KMS-11 (cell line): ENCODE data around the gene MAP4K5.

Experiments used
- H2AFZ ChIP-seq: fragments of 200-600 bp; sonication (generic); 2 replicates; pipeline ENCODE4 v1.6.1; 2016; ENCODE audit warnings: antibody characterized with exemption, mixed run types, low read depth
- H3K27ac ChIP-seq: fragments of 200-600 bp; sonication (generic); 2 replicates; pipeline ENCODE4 v1.6.1; 2016; ENCODE audit warnings: mild to moderate bottlenecking, mixed run types
- H3K27me3 ChIP-seq: fragments of 200-600 bp; sonication (generic); 2 replicates; pipeline ENCODE4 v1.6.1; 2017; ENCODE audit warnings: mild to moderate bottlenecking, low read depth, mixed run types, moderate library complexity; ENCODE audit not compliant: insufficient read depth
- H3K36me3 ChIP-seq: fragments of 200-600 bp; sonication (generic); 2 replicates; pipeline ENCODE4 v1.6.1; 2017; ENCODE audit warnings: mild to moderate bottlenecking, mixed run types; ENCODE audit not compliant: insufficient read depth
- H3K4me1 ChIP-seq: fragments of 200-600 bp; sonication (generic); 2 replicates; pipeline ENCODE4 v1.6.1; 2016; ENCODE audit warnings: mild to moderate bottlenecking, low read depth, mixed run types; ENCODE audit not compliant: poor library complexity, severe bottlenecking
- H3K4me2 ChIP-seq: fragments of 200-600 bp; sonication (generic); 2 replicates; pipeline ENCODE4 v1.7.0; 2016; ENCODE audit warnings: mild to moderate bottlenecking, mixed run types
- H3K4me3 ChIP-seq: fragments of 200-600 bp; sonication (generic); IDR thresholded peaks from 2 replicates; pipeline ENCODE4 v1.6.1; 2017; ENCODE audit warnings: low read depth, low read length, mixed read lengths; ENCODE audit not compliant: insufficient read depth
- H3K79me2 ChIP-seq: fragments of 200-600 bp; sonication (generic); 2 replicates; pipeline ENCODE4 v1.6.1; 2016; ENCODE audit warnings: low read depth, mixed run types; ENCODE audit not compliant: insufficient read depth
- H3K9ac ChIP-seq: fragments of 200-600 bp; sonication (generic); 2 replicates; pipeline ENCODE4 v1.6.1; 2016; ENCODE audit warnings: mild to moderate bottlenecking, mixed run types
- H4K20me1 ChIP-seq: fragments of 200-600 bp; sonication (generic); 2 replicates; pipeline ENCODE4 v1.6.1; 2016; ENCODE audit warnings: mild to moderate bottlenecking, mixed run types; ENCODE audit not compliant: insufficient read depth
- TF ChIP-seq, protein P1 (sequence below): fragments of 200-600 bp; sonication (generic); conservative IDR thresholded peaks from 2 replicates; pipeline ENCODE4 v1.6.1; 2017; ENCODE audit warnings: low read depth, mild to moderate bottlenecking, antibody characterized with exemption, low read length, moderate library complexity, mixed read lengths

The MAP4K5 gene

DNA sequence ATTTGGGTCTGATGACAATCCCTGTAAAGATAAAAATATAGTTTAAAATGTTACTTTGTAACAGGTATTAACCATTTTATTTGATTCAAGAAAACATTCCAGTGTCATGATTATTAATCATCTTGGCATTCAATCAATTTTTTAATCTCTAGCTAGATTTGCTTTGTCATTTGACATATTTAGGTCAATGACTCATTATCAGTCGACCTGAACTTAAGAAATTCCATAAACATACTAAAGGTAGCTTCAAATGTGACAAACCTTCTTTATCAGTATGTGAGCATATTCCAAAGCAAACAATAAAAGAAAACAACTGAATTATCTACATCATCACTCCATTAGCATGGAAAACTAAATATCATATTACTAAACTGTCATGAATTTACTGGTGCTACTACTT lies 84.9 kb downstream of the MAP4K5 start:
- H3K4me1 ChIP-seq = peaks cover 15% of the 10 kb centered on the region
- no peaks in the 10 kb centered on the region for H3K27me3 ChIP-seq
- no peaks in the 10 kb centered on the region for H3K79me2 ChIP-seq
- no peak overlapping the region for H2AFZ ChIP-seq
- TF ChIP-seq, protein P1, sequence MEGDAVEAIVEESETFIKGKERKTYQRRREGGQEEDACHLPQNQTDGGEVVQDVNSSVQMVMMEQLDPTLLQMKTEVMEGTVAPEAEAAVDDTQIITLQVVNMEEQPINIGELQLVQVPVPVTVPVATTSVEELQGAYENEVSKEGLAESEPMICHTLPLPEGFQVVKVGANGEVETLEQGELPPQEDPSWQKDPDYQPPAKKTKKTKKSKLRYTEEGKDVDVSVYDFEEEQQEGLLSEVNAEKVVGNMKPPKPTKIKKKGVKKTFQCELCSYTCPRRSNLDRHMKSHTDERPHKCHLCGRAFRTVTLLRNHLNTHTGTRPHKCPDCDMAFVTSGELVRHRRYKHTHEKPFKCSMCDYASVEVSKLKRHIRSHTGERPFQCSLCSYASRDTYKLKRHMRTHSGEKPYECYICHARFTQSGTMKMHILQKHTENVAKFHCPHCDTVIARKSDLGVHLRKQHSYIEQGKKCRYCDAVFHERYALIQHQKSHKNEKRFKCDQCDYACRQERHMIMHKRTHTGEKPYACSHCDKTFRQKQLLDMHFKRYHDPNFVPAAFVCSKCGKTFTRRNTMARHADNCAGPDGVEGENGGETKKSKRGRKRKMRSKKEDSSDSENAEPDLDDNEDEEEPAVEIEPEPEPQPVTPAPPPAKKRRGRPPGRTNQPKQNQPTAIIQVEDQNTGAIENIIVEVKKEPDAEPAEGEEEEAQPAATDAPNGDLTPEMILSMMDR = no peak
- no peaks in the 10 kb centered on the region for H3K36me3 ChIP-seq
- H4K20me1 ChIP-seq = no peaks in the 10 kb centered on the region
- no peak overlapping the region for H3K4me3 ChIP-seq
- H3K4me2 ChIP-seq = no peak overlapping the region
- H3K27ac ChIP-seq = no peak overlapping the region
- no peak overlapping the region for H3K9ac ChIP-seq

DNA sequence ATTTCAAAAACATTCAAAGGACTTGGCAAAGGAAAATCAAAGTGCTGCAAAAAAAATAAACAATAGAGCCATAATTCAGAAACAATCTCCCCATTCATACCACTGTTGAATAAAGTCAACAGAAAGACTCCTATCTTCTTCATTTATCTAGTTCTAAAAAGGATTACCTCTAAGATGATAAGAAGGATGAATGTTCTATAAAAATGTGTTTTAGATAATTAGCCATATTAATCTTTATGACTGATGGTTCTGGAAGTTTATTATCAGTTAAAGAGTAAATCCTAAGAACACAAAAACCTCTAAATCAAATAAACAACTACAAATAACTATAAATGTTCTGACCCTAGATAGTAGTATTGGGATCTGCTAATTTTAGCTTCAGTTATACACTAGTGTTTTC lies 97.8 kb downstream of the MAP4K5 start:
- Histone ChIP-seq H3K4me1 (no peaks in the 10 kb centered on the region), H3K4me2 (no peak overlapping the region), H3K9ac (no peak overlapping the region), H3K79me2 (no peaks in the 10 kb centered on the region), H3K4me3 (no peak overlapping the region), H3K27me3 (no peaks in the 10 kb centered on the region), H4K20me1 (no peaks in the 10 kb centered on the region), H3K27ac (no peak overlapping the region), H2AFZ (no peak overlapping the region), H3K36me3 (no peaks in the 10 kb centered on the region)
- TF ChIP-seq, protein P1 = no peak

DNA sequence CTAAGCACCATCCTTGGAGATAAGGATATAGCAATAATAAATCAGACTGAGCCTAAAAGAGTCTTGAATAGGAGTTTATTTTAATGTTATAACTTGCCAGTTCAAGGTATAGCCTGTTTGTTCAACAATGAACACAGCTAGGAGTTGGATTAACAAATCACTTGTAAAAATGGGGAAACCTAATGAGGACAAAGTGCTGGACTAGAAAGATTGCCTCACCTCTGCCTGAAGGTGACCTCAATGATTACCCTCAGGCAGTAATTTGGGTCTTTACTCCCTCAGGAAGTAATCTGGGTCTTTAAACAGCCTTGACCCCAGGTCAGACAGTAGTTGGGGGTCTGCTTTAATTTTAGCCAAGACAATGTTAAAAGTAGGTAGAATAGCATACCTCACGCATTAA lies 100.2 kb downstream of the MAP4K5 start:
- Histone ChIP-seq H4K20me1 (no peaks in the 10 kb centered on the region), H2AFZ (no peak overlapping the region), H3K4me1 (no peaks in the 10 kb centered on the region), H3K27me3 (no peaks in the 10 kb centered on the region), H3K4me2 (no peak overlapping the region), H3K36me3 (no peaks in the 10 kb centered on the region), H3K9ac (no peak overlapping the region), H3K4me3 (no peak overlapping the region), H3K27ac (no peak overlapping the region), H3K79me2 (no peaks in the 10 kb centered on the region)
- TF ChIP-seq, protein P1 = no peak

DNA sequence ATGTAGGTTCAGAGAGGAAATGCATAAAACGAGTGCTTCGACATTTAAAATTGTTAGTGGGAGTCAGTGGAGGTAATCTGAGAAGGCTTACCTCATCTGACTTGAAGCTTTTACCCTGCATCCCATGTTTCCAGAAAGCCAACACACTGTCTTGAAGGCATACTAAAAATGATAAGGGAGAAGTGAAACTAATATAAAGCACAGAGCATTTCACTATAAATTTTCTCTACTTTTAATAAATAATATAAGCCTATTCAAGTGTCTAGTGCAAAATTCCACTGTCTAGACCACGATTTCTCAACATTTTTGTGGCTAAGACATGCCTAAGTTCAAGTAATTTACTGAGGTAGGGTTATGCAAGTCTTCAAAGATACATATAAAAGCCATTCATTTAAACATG lies 106.6 kb downstream of the MAP4K5 start:
- H3K79me2 ChIP-seq = no peaks in the 10 kb centered on the region
- H3K4me3 ChIP-seq = no peak overlapping the region
- H3K4me1 ChIP-seq = no peaks in the 10 kb centered on the region
- no peaks in the 10 kb centered on the region for H4K20me1 ChIP-seq
- H3K27me3 ChIP-seq = no peaks in the 10 kb centered on the region
- no peak overlapping the region for H2AFZ ChIP-seq
- no peaks in the 10 kb centered on the region for H3K36me3 ChIP-seq
- H3K27ac ChIP-seq = no peak overlapping the region
- no peak overlapping the region for H3K4me2 ChIP-seq
- no peak overlapping the region for H3K9ac ChIP-seq
- TF ChIP-seq, protein P1 = no peak
